Stimulated activated CD8-positive, alpha-beta memory T cell treated with anti-CD3 and anti-CD28 coated beads, Interleukin-15, amount 100 ng/mL, for 1 hour (primary cell): ENCODE measurements around the gene DDX1.

Experiments used
- DNase-seq: peaks from one replicate; pipeline ENCODE4 v3.0.0-alpha.2; 2020; ENCODE audit warnings: low read depth

Gene DDX1

GRCh38 chr2:15630121-15630977 lies 38.7 kb downstream of the DDX1 start:
- DNase-seq = no peak

- DNase-seq = no peak
Measured at GRCh38 chr2:15630978-15631719, 39.5 kb downstream of the DDX1 start.

GRCh38 chr2:15631883-15632282 lies 40.2 kb downstream of the DDX1 start:
- DNase-seq = no peak

- no peak for DNase-seq
Measured at GRCh38 chr2:15633043-15633970, 41.6 kb downstream of the DDX1 start.

GRCh38 chr2:15633971-15634346 lies 42.3 kb downstream of the DDX1 start:
- no peak for DNase-seq

GRCh38 chr2:15634846-15635490 lies 43.3 kb downstream of the DDX1 start:
- DNase-seq = no peak

GRCh38 chr2:15636972-15637785 lies 45.5 kb downstream of the DDX1 start:
- DNase-seq = peak; percentile 39

- no peak for DNase-seq
Measured at GRCh38 chr2:15638720-15639119, 47.1 kb downstream of the DDX1 start.

- no peak for DNase-seq
Measured at GRCh38 chr2:15639323-15640251, 47.9 kb downstream of the DDX1 start.

- DNase-seq = no peak
Measured at GRCh38 chr2:15640261-15640711, 48.6 kb downstream of the DDX1 start.

- no peak for DNase-seq
Measured at GRCh38 chr2:15640784-15641183, 49.1 kb downstream of the DDX1 start.

- no peak for DNase-seq
Measured at GRCh38 chr2:15641530-15641982, 49.9 kb downstream of the DDX1 start.

- no peak for DNase-seq
Measured at GRCh38 chr2:15642011-15642814, 50.5 kb downstream of the DDX1 start.

GRCh38 chr2:15642815-15643500 lies 51.3 kb downstream of the DDX1 start:
- no peak for DNase-seq

GRCh38 chr2:15643791-15644585 lies 52.3 kb downstream of the DDX1 start:
- no peak for DNase-seq

- DNase-seq = no peak
Measured at GRCh38 chr2:15645300-15645699, 53.6 kb downstream of the DDX1 start.

GRCh38 chr2:15645720-15646385 lies 54.2 kb downstream of the DDX1 start:
- no peak for DNase-seq
